HG02642 (cell line): Measurements from ENCODE around the gene PAX8.

Source experiments
- ATAC-seq: cut with Tn5 transposase; IDR thresholded peaks from one replicate; pipeline ENCODE4 v1.9.1; 2021; ENCODE audit warnings: mild to moderate bottlenecking; ENCODE audit not compliant: unreplicated experiment, poor library complexity

Gene PAX8

DNA sequence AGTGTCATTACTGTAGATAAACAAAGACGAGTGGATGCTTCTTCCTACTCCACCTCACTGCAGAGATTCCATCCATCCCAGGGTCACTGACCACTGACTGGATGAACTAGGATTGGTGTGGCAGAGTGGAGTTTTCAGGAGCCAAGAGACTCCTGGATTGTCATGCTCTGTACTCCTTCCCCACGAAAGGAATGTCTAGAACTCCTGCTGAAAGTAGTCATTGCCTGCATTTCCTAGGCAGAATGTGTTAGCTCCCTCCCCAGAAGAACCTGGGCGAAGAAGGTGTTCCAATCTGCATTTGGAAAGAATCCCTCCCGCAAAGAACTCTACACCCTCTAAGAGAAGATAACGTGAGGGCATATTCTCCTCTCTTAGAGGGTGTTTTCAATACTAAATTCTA is 6.2 kb downstream of the PAX8 start:
- ATAC-seq: no peak

DNA sequence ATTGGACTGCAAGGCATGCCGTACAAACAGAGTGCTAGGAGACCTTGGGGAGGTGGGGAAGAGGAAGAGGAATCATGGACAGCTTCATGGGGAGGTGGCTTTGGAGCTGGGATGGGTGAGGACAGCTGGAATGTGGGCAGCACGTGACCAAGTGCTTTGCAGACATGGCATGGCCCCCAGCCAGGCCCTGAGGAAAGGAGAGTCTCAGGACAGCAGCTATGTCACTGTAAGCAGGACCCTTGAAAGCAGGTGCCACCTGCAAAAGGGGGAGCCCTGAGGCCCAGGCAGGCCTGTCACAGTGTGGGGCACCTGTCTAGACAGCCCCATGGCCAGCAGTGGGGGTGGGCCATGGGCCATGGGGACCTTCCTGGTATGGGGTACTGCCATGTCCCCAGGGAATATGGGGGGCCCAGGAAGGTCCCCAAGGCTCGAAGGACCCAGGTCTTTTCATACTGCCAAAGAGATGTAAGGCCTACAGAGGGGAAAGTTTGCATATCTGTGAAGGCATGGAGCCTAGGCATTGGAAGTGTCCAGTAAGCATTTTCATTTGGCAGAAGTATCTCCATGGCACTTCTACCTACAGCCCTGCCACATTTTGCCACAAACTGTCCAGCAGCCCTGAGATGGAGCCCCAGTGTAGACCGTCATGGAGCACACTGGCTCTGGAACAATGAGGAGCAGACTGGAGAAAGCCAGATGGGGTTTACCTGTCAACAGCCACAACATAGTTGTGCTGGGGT is 9.9 kb downstream of the PAX8 start:
- ATAC-seq: no peak

GRCh38 chr2:113266431-113266830 is 12.3 kb downstream of the PAX8 start:
- ATAC-seq: no peak

- ATAC-seq: no peak
Observed at GRCh38 chr2:113264713-113265403, 13.9 kb downstream of the PAX8 start.

GRCh38 chr2:113263546-113263945 is 15.2 kb downstream of the PAX8 start:
- ATAC-seq: no peak

DNA sequence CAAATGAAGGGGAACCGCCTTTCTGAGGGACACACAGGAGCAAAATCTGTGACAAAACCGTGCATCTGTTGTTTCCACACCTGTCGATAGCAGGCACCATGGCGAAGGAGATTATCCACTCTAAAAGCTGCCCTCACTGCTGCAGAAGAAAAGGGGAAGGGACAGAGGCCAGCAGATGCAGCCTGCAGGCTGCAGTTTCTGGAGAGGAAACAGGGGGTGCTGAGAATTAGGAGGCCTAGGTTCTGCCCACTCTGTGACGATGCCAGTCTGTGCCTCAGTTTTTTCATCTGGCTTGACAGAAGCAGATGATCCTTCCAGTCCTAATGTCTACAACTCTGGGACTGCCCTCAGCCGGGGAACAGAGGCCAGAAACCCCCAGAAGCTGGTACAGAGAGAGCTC is 17.7 kb downstream of the PAX8 start:
- ATAC-seq: no peak

DNA sequence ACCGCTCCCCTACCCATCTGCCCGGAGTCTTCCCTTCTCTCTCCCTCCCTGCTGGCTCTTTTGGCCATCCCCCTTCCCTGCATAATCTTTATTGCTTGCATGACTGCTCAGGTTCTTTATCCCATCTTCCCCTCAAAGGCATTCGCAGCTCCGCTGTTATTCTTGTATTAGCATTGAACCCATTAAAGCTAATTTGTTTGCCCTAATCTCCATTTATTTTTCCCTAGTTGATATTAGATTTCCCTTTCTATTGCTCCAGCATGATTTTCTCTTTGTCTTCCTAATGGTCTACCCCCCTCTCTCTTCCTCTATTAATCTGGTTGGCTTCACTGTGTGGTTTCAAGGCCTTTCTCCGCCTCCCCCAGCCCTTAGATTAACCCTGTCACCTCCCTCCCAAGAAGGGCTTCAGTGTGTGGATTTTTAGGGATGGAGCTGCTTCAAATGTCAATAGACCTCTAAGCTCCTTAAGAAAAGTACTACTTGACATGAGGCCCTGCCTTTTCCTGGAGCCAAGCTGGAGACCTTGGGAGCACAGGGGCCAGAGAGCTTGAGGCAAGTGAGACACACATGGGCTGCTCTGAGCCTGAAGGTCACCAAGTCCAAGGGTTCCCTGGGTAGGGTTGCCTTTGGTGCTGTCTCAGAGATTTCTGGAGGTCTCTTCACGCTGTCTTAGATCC is 20.1 kb downstream of the PAX8 start:
- no peak for ATAC-seq

GRCh38 chr2:113257516-113258264 is 21.0 kb downstream of the PAX8 start:
- ATAC-seq: no peak

GRCh38 chr2:113255140-113256070 is 23.3 kb downstream of the PAX8 start:
- no peak for ATAC-seq

DNA sequence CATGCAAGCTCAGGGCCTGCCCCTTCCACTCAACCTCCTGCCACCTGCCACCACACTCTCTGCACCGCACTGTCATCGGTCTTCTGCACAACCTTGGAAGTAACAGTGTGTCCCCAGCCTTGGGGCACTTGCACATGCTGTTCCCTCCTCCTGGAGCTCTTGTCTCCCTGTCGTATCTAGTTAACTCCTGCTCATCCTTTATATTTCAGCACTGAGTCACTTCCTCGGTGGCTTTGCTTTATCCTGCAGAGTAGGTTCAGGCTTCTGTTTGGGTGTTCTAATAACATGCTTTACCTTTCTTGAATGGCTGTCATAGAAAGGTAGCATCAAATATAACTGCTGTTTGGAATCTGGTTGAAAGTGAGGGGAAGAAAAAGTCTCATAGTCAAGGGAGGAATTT is 25.3 kb downstream of the PAX8 start:
- ATAC-seq: no peak

DNA sequence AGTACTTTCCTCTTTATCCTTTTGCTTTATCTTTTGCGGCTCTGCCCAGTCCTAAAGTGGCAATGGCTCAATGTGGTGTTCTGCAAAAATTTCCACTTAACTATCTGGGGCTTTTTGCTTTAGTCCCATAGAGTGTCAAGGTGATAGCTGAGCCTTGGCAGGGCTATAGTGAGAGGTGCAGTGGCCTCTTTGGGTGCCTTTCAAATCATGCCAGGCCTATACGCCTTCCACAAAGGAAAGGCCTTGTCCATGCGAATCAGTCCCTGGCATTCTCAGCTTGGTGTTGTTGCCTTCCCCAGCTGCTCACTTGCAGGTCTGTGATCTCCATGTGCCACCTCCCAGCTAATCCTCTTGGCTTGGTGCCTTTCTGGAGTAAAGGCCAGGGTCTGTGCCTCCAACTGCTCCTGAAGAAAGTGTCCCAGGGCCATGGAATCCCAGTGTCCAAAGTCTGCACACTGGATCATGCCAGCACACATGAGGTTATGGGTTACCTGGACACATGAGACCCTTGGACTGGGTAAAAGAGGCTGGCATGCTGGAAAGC is 26.6 kb downstream of the PAX8 start:
- ATAC-seq: no peak

DNA sequence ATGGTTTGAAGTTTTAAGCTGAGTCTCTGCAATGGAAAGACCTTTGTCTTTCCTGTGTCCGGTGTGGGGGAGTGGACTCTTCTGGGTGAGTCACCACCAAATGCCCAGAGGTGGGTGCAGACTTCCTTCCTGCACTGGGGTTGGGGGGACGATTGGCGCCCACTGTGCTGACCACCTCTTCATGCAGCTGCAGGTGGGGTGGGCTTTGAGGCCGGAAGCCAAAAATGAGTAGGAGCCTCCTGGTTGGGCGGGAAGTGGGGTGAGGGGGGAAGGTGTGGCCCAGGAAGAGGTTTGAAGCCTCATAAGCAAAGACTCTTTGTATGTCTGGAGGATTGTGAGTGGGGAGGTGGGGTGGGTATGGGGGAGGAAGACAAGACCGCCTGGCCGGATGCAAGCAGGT is 27.6 kb downstream of the PAX8 start:
- ATAC-seq: no peak

GRCh38 chr2:113248997-113249770 is 29.5 kb downstream of the PAX8 start:
- ATAC-seq: peak; percentile 71

GRCh38 chr2:113246606-113247005 is 32.1 kb downstream of the PAX8 start:
- no peak for ATAC-seq

GRCh38 chr2:113245276-113245711 is 33.4 kb downstream of the PAX8 start:
- no peak for ATAC-seq

DNA sequence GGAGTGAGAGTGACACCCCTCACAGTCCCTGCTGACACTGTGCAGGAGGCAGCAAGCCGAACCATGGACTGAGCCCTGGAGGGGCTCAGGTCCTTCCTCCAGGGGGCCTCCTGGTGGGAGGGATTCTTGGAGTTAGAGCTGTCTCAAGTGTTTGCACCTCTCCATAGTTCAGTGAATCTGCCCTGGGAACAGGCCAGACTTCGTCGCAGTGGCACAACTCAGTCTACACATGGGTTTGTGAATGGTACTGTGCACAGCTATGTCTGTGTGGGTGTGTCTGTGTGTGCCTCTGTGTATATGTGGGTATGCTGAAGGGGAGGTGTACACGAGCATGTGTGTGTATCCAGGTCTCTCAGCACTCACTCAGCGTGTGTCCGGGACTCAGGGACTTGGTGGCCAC is 36.4 kb downstream of the PAX8 start:
- ATAC-seq: no peak

- no peak for ATAC-seq
Observed at GRCh38 chr2:113240915-113241911, 37.5 kb downstream of the PAX8 start.
